ENCODE data around the gene RFX1.
A peak's percentile ranks its signal among the peaks of the same experiment; 100 is the strongest.

DNA sequence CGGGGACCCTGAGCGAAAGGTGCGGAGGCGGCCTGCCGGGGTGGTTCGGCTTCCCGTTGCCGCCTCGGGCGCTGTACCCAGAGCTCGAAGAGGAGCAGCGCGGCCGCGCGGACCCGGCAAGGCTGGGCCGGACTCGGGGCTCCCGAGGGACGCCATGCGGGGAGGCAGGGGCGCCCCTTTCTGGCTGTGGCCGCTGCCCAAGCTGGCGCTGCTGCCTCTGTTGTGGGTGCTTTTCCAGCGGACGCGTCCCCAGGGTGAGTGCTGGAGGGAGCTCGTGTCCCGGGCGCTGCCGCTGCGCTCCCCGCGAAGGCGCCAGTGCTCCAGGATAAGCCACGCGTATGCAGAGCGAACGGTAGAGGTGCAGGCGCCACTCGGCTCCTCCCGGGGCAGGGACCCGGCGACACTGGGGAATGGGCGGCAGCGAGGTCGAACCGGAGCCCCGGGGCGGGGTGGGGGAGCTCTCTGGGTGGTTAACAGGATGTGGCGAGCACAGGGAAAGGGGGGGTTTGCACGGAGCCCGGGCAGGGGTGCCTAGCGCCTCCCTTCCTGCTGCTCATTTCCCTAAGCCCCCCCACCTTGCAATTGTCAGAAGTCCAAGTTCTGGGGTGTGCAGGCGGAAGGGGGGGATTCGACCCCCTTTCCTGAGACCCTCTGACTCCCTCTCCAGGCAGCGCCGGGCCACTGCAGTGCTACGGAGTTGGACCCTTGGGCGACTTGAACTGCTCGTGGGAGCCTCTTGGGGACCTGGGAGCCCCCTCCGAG lies 25.8 kb upstream of the RFX1 start, which contains the start of gene IL27RA:
- TF ChIP-seq, protein P1, sequence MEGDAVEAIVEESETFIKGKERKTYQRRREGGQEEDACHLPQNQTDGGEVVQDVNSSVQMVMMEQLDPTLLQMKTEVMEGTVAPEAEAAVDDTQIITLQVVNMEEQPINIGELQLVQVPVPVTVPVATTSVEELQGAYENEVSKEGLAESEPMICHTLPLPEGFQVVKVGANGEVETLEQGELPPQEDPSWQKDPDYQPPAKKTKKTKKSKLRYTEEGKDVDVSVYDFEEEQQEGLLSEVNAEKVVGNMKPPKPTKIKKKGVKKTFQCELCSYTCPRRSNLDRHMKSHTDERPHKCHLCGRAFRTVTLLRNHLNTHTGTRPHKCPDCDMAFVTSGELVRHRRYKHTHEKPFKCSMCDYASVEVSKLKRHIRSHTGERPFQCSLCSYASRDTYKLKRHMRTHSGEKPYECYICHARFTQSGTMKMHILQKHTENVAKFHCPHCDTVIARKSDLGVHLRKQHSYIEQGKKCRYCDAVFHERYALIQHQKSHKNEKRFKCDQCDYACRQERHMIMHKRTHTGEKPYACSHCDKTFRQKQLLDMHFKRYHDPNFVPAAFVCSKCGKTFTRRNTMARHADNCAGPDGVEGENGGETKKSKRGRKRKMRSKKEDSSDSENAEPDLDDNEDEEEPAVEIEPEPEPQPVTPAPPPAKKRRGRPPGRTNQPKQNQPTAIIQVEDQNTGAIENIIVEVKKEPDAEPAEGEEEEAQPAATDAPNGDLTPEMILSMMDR (IDR thresholded peaks at IDR 0.05) = peak in 5 of 7 experiments; percentile 20 to 55 (median 50)
- no peak for TF ChIP-seq EP300 (IDR thresholded peaks at IDR 0.05)
